Lung microvascular endothelial cell (primary cell): ENCODE measurements around the gene CCR5. TPM values are rescaled to one million over a fixed set of nuclear protein-coding genes. Genes with fewer than 3 reads are reported as not detected.

ENCODE experiments used
- DNase-seq, 2 donors: peaks; one replicate each; pipeline versions ENCODE4 v3.0.0 to v3.0.0-alpha.2; 2010; ENCODE audit warnings: low read depth in 2 of 2
- total RNA-seq: library from RNA; depleted of rRNA; stranded (reverse); fragments of >200 nt; gene quantifications from 2 replicates; pipeline ENCODE4 v1.2.1, GENCODE V29; 2014

CCR5 gene
- total RNA-seq, 1 donor from 2014 or later = not detected

DNA sequence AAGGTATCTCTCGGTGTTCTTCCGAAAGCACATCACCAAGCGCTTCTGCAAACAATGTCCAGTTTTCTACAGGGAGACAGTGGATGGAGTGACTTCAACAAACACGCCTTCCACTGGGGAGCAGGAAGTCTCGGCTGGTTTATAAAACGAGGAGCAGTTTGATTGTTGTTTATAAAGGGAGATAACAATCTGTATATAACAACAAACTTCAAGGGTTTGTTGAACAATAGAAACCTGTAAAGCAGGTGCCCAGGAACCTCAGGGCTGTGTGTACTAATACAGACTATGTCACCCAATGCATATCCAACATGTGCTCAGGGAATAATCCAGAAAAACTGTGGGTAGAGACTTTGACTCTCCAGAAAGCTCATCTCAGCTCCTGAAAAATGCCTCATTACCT is 12.3 kb upstream of the CCR5 start:
- no peak for DNase-seq

DNA sequence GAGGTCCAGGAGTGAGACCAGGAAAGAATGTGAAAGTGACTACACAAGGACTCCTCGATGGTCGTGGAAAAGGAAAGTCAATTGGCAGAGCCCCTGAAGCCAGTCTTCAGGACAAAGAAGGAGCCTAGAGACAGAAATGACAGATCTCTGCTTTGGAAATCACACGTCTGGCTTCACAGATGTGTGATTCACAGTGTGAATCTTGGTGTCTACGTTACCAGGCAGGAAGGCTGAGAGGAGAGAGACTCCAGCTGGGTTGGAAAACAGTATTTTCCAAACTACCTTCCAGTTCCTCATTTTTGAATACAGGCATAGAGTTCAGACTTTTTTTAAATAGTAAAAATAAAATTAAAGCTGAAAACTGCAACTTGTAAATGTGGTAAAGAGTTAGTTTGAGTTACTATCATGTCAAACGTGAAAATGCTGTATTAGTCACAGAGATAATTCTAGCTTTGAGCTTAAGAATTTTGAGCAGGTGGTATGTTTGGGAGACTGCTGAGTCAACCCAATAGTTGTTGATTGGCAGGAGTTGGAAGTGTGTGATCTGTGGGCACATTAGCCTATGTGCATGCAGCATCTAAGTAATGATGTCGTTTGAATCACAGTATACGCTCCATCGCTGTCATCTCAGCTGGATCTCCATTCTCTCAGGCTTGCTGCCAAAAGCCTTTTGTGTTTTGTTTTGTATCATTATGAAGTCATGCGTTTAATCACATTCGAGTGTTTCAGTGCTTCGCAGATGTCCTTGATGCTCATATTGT is 10.8 kb upstream of the CCR5 start:
- no peak for DNase-seq

DNA sequence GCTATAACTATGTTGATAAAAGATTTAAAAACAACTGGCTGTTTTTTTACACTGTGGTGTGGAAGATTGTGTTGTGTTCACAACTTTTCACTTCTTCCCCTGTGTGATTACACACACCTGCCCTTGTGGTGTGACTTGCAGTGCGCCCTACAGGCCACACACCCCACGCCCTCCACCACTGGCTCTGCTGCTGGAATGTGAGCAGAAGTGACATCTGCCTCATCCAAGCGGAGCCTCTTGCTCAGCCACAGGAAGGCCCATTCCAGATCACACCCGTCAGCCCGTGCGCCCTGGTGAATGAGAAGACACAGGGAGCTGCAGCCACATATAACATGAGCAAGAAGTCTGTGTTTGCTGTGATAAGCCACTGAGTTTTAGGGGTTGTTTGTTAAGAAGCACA is 9.8 kb upstream of the CCR5 start:
- no peak for DNase-seq

DNA sequence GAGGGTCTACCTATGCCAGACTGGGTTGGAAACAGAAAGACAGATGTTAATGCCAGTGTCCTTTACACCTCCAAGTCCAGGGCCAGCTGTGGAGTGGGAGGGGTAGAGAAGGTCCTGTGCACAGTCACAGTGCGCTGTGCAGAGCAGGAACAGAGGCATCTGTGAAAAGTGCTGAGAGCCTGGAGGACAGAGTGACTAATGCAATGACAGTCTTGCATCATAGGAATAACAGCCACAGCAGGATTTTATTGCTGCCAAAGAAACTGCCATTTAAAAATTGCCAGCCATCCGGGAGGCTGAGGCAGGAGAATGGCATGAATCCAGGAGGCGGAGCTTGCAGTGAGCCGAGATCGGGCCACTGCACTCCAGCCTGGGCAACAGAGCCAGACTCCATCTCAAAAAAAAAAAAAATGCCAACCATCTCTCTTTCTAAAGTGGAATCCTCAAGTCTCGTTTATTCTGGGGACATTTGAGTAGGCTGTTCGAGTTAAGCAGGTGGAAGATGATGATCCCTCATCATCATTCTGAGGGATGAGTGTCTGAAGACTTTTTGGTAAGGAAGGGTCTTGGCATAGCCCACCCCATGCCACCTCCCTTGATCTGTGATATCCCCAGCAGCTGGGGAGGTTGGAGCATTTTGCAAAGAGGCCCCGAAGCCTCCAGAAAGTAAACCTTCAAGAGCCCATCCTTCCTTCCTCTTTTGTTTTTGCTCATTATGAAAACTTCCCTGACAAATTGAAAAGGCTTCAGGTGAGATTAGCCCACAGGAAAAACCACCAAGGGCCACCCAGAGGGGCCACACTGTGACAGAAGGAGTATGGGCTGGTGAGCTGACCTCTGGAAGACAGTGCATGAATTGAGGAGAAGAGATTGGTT is 9.1 kb upstream of the CCR5 start:
- DNase-seq = no peak

DNA sequence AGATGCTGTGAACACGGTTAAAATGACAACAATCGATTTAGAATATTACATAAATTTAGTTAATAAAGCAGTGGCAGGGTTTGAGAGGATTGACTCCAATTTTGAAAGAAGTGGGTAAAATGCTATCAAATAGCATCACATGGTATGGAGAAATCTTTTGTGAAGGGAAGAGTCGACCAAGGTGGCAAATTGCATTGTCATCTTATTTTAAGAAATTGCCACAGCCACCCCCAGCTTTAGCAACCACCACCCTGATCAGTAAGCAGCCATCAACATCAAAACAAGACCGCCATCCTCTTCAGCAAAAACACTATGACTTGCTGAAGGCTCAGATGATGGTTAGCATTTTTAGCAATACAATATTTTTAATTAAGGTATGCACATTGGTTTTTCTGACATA is 5.7 kb upstream of the CCR5 start:
- DNase-seq = no peak

DNA sequence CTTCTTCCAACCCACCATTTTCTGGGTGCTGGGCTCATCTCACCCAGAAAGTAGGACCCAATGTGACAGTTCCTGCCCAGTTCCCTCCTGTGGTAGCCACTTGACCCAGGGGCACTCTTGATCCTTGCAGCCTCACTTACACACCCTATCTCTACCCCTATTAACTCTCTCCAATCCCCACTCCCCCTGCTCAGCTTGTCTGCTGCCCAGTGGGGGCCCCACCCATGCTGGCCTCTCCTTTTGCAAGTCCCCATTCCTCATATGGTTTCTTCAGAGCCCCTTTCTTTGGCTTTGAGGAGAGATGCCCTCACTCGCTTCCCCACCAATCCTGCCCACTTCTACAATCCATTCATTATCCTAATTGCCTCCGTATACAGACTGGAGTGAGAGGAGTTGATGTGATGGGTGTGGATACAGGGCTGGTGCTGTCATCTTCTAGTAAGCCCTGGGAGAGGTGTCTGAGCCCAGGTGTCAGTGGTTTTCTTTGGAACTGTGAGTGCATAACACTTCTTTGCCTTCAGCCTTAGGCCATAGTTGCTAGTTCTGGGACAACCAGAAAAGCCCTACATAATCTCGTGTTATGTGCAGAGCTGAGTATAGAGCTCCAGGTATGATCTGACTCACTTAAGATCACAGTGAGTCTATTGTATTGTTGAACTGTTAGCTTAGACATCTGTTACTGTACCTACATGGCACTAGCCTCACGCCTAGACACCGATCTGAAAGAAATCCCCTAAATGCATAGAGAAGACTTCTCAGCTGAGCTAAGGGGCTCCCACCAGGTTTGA is 4.8 kb upstream of the CCR5 start:
- no peak for DNase-seq

DNA sequence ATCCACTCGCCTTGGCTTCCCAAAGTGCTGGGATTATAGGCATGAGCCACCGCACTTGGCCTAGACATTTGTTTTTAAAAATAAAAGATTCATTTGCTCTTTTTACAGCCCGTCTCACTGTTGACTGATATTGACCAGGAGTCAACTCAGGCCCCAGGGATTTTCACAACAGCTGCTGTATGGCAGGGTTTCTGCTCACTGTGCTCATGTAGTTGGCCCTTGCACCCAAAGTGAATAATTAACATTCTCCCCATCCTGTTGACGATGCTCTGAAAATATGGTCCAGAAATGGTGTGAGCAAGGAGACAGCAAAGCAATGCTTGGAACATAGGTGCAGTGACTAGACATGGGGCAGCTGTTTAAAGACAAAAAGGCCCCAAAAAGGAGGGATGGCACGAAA is 2.9 kb upstream of the CCR5 start:
- no peak for DNase-seq

DNA sequence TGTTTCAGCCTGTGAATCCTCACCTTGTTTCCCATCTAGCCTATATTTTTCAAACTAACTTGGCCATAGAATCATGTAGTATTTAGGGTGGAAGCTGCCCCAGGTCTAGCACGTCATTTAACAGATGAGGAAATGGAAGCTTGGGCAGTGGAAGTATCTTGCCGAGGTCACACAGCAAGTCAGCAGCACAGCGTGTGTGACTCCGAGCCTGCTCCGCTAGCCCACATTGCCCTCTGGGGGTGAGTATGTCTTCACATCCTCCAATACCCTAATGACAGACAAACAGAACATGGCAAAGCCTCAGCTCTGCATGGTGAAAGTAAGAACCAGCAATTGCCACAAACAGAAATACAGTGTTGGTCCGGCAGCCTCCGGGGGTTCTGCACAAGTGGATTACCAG is 2.2 kb upstream of the CCR5 start:
- DNase-seq = peak in 1 of 2 donors; percentile 2

DNA sequence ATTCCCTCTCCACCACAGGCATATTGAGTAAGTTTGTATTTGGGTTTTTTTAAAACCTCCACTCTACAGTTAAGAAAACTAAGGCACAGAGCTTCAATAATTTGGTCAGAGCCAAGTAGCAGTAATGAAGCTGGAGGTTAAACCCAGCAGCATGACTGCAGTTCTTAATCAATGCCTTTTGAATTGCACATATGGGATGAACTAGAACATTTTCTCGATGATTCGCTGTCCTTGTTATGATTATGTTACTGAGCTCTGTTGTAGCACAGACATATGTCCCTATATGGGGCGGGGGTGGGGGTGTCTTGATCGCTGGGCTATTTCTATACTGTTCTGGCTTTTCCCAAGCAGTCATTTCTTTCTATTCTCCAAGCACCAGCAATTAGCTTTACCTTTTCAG is 1.6 kb upstream of the CCR5 start:
- no peak for DNase-seq

DNA sequence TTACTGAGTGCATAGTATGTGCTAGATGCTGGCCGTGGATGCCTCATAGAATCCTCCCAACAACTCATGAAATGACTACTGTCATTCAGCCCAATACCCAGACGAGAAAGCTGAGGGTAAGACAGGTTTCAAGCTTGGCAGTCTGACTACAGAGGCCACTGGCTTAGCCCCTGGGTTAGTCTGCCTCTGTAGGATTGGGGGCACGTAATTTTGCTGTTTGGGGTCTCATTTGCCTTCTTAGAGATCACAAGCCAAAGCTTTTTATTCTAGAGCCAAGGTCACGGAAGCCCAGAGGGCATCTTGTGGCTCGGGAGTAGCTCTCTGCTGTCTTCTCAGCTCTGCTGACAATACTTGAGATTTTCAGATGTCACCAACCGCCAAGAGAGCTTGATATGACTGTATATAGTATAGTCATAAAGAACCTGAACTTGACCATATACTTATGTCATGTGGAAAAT is 1.0 kb upstream of the CCR5 start:
- no peak for DNase-seq

DNA sequence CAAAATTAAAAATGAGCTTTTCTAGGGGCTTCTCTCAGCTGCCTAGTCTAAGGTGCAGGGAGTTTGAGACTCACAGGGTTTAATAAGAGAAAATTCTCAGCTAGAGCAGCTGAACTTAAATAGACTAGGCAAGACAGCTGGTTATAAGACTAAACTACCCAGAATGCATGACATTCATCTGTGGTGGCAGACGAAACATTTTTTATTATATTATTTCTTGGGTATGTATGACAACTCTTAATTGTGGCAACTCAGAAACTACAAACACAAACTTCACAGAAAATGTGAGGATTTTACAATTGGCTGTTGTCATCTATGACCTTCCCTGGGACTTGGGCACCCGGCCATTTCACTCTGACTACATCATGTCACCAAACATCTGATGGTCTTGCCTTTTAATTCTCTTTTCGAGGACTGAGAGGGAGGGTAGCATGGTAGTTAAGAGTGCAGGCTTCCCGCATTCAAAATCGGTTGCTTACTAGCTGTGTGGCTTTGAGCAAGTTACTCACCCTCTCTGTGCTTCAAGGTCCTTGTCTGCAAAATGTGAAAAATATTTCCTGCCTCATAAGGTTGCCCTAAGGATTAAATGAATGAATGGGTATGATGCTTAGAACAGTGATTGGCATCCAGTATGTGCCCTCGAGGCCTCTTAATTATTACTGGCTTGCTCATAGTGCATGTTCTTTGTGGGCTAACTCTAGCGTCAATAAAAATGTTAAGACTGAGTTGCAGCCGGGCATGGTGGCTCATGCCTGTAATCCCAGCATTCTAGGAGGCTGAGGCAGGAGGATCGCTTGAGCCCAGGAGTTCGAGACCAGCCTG is 984 bp downstream of the CCR5 start:
- no peak for DNase-seq

DNA sequence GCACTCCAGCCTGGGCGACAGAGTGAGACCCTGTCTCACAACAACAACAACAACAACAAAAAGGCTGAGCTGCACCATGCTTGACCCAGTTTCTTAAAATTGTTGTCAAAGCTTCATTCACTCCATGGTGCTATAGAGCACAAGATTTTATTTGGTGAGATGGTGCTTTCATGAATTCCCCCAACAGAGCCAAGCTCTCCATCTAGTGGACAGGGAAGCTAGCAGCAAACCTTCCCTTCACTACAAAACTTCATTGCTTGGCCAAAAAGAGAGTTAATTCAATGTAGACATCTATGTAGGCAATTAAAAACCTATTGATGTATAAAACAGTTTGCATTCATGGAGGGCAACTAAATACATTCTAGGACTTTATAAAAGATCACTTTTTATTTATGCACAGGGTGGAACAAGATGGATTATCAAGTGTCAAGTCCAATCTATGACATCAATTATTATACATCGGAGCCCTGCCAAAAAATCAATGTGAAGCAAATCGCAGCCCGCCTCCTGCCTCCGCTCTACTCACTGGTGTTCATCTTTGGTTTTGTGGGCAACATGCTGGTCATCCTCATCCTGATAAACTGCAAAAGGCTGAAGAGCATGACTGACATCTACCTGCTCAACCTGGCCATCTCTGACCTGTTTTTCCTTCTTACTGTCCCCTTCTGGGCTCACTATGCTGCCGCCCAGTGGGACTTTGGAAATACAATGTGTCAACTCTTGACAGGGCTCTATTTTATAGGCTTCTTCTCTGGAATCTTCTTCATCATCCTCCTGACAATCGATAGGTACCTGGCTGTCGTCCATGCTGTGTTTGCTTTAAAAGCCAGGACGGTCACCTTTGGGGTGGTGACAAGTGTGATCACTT is 2.0 kb downstream of the CCR5 start:
- peak in 1 of 2 donors; percentile 38 for DNase-seq

DNA sequence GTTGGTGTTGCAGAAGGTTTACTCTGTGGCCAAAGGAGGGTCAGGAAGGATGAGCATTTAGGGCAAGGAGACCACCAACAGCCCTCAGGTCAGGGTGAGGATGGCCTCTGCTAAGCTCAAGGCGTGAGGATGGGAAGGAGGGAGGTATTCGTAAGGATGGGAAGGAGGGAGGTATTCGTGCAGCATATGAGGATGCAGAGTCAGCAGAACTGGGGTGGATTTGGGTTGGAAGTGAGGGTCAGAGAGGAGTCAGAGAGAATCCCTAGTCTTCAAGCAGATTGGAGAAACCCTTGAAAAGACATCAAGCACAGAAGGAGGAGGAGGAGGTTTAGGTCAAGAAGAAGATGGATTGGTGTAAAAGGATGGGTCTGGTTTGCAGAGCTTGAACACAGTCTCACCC is 4.0 kb downstream of the CCR5 start:
- no peak for DNase-seq

DNA sequence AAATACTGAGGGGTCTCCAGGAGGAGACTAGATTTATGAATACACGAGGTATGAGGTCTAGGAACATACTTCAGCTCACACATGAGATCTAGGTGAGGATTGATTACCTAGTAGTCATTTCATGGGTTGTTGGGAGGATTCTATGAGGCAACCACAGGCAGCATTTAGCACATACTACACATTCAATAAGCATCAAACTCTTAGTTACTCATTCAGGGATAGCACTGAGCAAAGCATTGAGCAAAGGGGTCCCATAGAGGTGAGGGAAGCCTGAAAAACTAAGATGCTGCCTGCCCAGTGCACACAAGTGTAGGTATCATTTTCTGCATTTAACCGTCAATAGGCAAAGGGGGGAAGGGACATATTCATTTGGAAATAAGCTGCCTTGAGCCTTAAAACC is 4.5 kb downstream of the CCR5 start:
- DNase-seq = no peak

DNA sequence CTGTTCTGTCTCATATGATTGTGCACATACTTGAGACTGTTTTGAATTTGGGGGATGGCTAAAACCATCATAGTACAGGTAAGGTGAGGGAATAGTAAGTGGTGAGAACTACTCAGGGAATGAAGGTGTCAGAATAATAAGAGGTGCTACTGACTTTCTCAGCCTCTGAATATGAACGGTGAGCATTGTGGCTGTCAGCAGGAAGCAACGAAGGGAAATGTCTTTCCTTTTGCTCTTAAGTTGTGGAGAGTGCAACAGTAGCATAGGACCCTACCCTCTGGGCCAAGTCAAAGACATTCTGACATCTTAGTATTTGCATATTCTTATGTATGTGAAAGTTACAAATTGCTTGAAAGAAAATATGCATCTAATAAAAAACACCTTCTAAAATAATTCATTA is 5.1 kb downstream of the CCR5 start:
- no peak for DNase-seq

DNA sequence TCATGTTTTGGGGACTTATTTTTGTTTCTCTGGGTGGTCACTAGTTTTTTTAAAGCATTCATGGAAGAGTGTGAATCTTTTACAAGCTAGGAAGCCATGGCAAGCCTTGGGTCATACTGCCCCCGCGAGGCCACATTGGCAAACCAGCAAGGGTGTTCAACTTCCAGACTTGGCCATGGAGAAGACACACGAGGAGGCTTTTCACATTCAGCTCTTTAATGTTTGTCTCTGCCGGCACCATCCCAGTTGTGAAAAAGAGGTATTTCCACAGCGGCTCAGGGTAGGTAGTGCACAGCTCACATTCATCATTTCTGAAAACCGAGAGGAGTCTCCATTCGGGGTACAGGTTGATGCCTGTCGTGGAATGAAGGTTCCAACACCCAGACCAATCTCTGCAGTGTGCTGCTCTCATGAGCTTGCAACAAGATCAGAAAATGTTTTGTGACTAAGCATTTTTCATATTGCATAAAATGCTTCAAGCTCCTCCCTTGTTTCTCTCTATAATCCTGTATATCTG is 7.7 kb downstream of the CCR5 start:
- DNase-seq = peak; percentile 57 to 75

DNA sequence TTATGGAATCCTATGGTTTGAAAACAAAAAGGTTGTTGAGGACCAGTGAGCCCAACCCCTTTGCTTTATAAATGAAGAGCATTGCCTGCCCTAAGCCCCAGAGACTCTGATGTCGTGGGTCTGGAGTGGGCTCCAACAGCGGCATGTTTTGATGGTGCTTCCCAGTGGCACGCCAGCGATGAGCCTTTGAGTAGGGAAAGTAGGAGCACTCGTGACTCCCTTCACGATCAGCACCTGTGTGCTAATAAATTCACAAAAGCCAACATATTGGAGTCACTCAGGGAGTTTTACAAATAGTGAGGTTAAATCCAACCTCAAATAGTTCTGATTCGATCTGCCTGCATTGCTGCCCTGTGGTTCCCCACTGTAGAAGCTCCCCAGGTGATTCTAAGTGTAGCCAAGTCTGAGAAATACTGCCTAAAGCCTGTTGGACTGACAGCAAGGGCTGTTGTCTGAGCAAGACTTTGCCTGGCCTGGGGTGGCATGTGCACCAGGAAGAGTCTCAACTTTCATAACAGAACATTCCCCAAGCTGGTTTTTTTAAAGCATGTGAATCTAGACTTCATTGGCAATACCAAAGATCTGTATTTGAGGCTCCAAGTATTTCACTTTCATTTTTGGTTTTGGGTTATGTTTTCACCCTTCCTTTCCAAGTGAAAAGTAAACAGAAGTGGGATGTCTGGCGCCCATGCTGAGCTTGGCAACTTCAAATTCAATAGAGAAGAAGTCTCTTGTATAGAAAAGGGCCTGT is 9.9 kb downstream of the CCR5 start:
- no peak for DNase-seq

DNA sequence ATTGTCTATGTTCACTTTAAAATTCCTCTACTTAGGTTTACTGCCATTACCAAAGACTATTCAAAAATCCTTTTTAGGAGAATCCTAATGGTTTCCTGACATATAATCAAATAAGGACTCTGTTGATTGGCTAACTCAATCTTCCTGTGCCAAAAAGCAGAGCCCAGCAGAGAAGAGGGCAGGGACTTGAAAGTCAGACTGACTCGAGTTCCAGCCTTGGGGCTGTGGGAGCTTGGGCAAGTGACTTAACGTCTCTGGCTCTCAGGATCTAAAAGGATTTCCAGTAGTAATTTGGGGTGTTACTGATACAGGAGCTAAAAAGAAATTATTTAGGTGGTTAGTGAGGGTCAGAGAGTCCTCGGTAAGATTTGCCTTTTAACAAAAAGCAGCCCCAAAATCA is 10.9 kb downstream of the CCR5 start:
- DNase-seq = no peak
